ENCODE measurements around the gene PLXNB2.
"Not testable (repeated sequence)": the region's sequence is repeated elsewhere in the genome, so short reads cannot be mapped to it uniquely, and the experiment has no call there.

PLXNB2 gene

GRCh38 chr22:50306753-50307749 is at the start of gene PLXNB2:
TSS of gene PLXNB2 (minus strand) at chr22:50307646. CDS start at chr22:50290584, 17,062 bp downstream.
- DNase-seq (ENCODE audit: low read depth in 2 of 2, low spot score in 1 of 2): no peak

GRCh38 chr22:50357222-50357621 is 49.8 kb upstream of the PLXNB2 start:
- no peak for DNase-seq (ENCODE audit: low read depth in 2 of 2, low spot score in 1 of 2)

- no peak for DNase-seq (ENCODE audit: low read depth in 2 of 2, low spot score in 1 of 2)
Measured at GRCh38 chr22:50356186-50356585, 48.7 kb upstream of the PLXNB2 start.

- DNase-seq (ENCODE audit: low read depth in 2 of 2, low spot score in 1 of 2): no peak
Measured at GRCh38 chr22:50348058-50348457, 40.6 kb upstream of the PLXNB2 start.

- DNase-seq (ENCODE audit: low read depth in 2 of 2, low spot score in 1 of 2): no peak
Measured at GRCh38 chr22:50347157-50347556, 39.7 kb upstream of the PLXNB2 start.

- DNase-seq (ENCODE audit: low read depth in 2 of 2, low spot score in 1 of 2): no peak
Measured at GRCh38 chr22:50346470-50346869, 39.0 kb upstream of the PLXNB2 start.

- no peak for DNase-seq (ENCODE audit: low read depth in 2 of 2, low spot score in 1 of 2)
Measured at GRCh38 chr22:50343541-50343935, 36.1 kb upstream of the PLXNB2 start.

- peak; percentile 78 to 79 for DNase-seq (ENCODE audit: low read depth in 2 of 2, low spot score in 1 of 2)
Measured at GRCh38 chr22:50342651-50343540, 35.5 kb upstream of the PLXNB2 start, which contains the start of gene PPP6R2. TSS of gene PPP6R2 (plus strand) at chr22:50343327. CDS start at chr22:50393909, 50,582 bp downstream.

- DNase-seq (ENCODE audit: low read depth in 2 of 2, low spot score in 1 of 2): peak; percentile 68 to 85
Measured at GRCh38 chr22:50341977-50342650, 34.7 kb upstream of the PLXNB2 start.

GRCh38 chr22:50339945-50340879 is 32.8 kb upstream of the PLXNB2 start:
- DNase-seq (ENCODE audit: low read depth in 2 of 2, low spot score in 1 of 2): no peak

GRCh38 chr22:50338860-50339462 is 31.5 kb upstream of the PLXNB2 start:
- no peak for DNase-seq (ENCODE audit: low read depth in 2 of 2, low spot score in 1 of 2)

- DNase-seq (ENCODE audit: low read depth in 2 of 2, low spot score in 1 of 2): no peak
Measured at GRCh38 chr22:50338042-50338573, 30.7 kb upstream of the PLXNB2 start.

- no peak for DNase-seq (ENCODE audit: low read depth in 2 of 2, low spot score in 1 of 2)
Measured at GRCh38 chr22:50337262-50338041, 30.0 kb upstream of the PLXNB2 start.

- DNase-seq (ENCODE audit: low read depth in 2 of 2, low spot score in 1 of 2): not testable (repeated sequence)
Measured at GRCh38 chr22:50334433-50334832, 27.0 kb upstream of the PLXNB2 start.

- no peak for DNase-seq (ENCODE audit: low read depth in 2 of 2, low spot score in 1 of 2)
Measured at GRCh38 chr22:50329236-50329635, 21.8 kb upstream of the PLXNB2 start.

- no peak for DNase-seq (ENCODE audit: low read depth in 2 of 2, low spot score in 1 of 2)
Measured at GRCh38 chr22:50327711-50328019, 20.2 kb upstream of the PLXNB2 start.

GRCh38 chr22:50326956-50327710 is 19.7 kb upstream of the PLXNB2 start, which contains the start of gene DENND6B:
TSS of gene DENND6B (minus strand) at chr22:50327012. CDS start at chr22:50326988, 24 bp downstream.
- DNase-seq (ENCODE audit: low read depth in 2 of 2, low spot score in 1 of 2): peak in 1 of 2 donors; percentile 34
